PC-9 (cell line): ENCODE data around the gene FOXP1.

ENCODE experiments used
- EZH2 ChIP-seq: fragments of 200-600 bp; sonication (generic); IDR thresholded peaks from 2 replicates; pipeline ENCODE4 v1.8.0; 2017; ENCODE audit warnings: antibody characterized with exemption, low read depth
- TF ChIP-seq, protein P1 (sequence below): fragments of 200-600 bp; sonication (generic); conservative IDR thresholded peaks from 2 replicates; pipeline ENCODE4 v1.6.1; 2017; ENCODE audit warnings: mixed run types, antibody characterized with exemption, mild to moderate bottlenecking, moderate library complexity

- TF ChIP-seq, protein P1, sequence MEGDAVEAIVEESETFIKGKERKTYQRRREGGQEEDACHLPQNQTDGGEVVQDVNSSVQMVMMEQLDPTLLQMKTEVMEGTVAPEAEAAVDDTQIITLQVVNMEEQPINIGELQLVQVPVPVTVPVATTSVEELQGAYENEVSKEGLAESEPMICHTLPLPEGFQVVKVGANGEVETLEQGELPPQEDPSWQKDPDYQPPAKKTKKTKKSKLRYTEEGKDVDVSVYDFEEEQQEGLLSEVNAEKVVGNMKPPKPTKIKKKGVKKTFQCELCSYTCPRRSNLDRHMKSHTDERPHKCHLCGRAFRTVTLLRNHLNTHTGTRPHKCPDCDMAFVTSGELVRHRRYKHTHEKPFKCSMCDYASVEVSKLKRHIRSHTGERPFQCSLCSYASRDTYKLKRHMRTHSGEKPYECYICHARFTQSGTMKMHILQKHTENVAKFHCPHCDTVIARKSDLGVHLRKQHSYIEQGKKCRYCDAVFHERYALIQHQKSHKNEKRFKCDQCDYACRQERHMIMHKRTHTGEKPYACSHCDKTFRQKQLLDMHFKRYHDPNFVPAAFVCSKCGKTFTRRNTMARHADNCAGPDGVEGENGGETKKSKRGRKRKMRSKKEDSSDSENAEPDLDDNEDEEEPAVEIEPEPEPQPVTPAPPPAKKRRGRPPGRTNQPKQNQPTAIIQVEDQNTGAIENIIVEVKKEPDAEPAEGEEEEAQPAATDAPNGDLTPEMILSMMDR: no peak
- TF ChIP-seq EZH2: no peak
Observed at GRCh38 chr3:71463617-71464016, 119.9 kb downstream of the FOXP1 start.
